T-helper 2 cell (primary cell): Measurements from ENCODE around the gene AQP2.

Source experiments
- DNase-seq, 5 experiments: peaks; one replicate each; pipeline versions ENCODE4 v3.0.0 to v3.0.0-alpha.2; 2012 to 2022

Gene AQP2

GRCh38 chr12:49920241-49920914, 30.2 kb upstream of the AQP2 start:
- DNase-seq, result no peak

DNA sequence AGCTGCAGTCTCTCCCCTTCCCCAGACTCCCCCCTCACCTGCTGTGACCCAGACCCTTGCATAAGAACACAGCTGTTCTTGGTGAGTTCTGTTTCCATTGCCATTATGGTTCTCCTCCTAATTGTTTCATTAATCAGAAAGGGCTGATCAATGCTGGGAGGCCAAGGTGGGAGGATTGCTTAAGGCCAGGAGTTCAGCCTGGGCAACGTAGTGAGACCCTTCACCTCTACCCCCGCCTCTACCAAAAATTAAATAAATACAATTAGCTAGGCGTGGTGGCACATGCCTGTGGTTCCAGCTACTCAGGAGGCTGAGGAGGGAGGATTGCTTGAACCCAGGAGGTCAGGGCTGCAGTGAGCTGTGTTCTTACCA, 29.6 kb upstream of the AQP2 start:
- DNase-seq, result no peak

DNA sequence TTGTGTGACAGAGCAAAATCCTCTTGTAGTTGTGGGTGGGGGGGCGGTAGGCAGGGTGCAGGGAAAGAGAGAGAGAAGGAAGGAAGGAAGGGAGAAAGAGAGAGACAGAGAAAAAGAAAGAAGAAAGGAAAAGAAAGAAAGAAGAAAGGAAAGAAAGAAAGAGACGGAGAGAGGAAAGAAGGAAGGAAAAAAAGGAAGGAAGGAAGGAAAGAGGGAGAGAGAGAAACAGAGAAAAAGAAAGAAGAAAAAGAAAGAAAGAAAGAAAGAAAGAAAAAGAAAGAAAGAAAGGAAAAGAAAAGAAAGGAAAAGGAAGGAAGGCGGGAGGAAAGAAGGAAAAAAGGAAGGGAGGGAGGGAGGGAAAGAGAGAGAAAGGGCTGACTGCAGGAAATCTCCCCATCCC, 29.2 kb upstream of the AQP2 start:
- DNase-seq, result no peak

- DNase-seq, result no peak
These were observed 28.6 kb upstream of the AQP2 start for GRCh38 chr12:49921936-49922335.

DNA sequence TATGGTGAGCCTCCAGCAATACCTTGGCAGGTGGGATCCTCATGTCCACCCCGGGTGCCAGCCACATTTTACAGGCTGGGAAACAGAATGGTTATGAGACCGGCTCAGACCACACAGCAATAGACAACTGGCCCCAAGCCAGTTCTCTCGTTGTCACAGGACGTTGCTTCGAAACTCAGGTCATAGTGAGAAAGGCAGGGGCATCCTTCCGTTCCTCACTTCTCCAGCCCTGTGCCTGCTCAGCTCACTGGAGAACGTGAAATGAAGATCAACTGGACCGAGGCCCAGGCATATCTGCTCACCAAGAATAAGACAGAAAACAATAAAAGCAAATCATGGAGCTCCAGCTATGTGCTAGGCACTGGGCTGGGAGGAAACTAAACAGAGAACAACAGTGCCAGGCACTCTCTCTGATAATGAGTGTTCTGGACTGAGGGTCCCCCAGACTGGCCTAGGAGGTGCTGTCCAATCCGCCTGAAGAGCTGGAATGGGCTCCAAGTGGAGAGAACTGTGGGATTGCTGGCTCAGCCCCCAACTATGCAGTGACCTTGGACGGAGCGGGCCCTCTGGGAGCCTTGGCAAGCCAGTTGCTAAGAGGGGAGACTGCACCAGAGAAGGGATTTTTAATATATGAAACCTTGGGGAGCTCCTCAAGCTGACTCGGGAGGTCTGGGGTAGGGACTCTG, 28.0 kb upstream of the AQP2 start:
- no peak for DNase-seq

DNA sequence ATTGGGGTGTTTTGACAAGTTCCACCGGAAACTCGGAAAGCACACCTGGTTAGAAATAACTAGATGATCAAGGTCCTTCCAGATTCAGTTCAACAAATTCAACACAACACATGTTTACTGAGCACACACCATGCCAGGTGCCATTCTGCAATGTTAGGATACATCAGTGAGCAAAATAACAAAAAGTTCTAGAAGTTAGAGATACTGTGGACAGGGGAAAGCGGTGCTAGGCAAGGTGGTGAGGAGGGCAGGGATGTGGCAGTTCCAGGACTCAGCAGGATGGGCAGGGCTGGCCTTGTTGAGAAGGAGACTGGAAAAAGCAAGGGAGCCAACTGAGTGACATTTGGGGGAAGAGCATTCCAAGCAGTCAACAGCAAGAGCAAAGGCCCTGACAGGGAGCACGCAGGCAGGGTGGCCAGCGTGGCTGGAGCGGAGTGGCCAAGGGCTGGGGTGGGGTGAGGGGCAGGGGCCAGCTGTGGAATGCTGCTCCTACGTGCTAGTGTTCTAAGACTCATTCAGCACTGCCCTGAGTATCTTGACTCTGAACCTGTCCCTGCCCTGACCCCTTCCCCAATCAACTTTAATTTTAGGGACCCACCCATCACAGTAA, 27.4 kb upstream of the AQP2 start:
- no peak for DNase-seq

GRCh38 chr12:49923880-49924556, 26.5 kb upstream of the AQP2 start:
- DNase-seq, result no peak

DNA sequence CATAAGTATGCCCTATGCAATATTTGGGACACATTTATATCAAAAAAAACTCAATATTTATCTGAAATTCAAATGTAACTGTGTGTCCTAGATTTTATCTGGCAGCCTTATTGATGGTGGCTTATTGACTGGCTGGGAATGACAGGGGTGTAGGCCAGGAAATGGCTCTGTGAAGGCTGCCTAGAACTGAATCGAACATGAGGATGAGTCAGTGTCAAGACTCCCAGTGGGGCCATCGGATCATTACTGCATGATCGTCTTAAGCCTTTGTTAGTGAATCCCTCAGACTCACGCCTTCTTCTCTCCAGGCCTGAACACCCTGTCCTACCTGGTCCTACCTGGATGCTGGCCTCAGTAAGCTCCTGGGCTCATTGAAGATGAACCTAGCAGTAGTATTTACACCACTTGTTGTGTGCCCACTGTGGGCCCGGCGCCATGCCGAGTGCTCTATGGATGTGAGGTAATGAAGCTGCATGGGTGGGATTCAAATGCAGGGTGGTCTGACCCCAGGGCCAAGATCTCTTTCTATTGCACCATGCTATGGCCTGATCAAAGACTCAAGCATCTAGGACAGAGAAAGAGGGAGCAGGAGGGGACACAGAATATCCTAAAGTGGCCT, 25.8 kb upstream of the AQP2 start:
- DNase-seq, result no peak

GRCh38 chr12:49925433-49926204, 24.9 kb upstream of the AQP2 start:
- DNase-seq, result no peak

DNA sequence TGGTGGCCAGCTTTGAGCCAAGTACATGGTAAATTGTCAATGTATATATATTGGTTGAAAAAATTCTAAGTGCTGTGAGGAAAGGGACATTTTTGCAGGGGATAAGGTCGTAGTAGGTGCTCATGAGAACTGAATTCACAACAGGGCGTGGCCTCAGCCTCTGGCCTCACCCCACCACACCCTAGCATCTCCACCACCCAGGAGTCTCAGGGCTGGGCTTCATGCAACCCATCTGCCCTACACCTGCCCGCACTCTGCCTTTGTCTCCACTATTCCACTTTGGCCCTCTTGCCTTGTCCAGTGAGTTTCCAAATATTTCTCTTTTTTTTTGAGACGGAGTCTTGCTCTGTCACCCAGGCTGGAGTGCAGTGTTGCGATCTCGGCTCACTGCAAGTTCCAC, 22.1 kb upstream of the AQP2 start:
- DNase-seq, result no peak

DNA sequence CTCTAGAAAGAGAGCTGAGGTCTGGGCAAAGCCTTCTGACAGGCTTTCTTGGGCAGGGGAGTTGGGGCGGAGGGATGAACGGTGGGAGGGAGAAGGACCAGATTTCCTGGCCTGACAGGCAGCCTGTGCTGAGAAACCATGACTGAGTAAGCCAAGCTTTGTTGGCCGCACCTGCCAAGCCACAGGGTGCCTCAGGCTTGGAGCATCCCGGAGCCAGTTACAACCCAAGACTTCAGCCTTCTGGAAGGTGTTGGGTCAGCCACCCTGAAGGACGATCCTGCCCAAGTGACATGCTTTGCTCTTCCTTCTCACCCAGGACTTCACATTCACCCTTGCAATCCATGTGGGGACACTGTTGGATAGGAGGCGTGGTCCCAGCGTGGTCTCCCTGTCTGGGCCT, 21.0 kb upstream of the AQP2 start:
- no peak for DNase-seq

DNA sequence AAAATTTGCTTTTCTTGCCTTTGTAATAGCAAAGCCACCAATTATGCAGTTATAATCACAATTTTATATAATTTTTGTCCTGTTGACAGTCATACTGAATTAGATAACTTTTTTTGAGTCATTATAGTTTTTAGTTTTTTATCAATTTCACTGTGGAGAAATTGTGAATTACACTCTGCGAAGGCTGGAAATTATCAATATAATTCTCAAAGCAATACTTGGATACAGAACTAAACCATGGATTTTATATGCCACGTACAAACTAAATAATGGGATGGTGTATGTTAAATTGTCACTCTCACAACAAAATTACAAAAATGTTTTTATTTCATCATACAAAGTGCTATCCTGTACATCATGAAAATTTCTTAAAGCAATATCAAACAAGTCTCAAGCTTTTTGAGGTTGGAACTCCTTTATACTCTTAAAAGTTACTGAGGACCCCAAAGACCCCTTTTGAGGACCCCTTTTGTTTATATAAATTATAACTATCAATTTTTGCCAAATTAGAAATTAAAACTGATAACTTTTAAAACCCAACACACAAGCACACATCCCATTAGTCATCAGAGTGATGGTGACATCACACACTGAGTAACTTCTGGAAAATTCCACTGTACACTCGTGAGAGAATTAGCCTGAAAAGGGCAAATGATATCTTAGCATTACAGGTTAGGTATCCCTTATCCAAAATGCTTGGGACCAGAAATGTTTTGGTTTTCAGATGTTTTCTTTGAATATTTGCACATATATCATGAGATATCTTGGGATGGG, 19.8 kb upstream of the AQP2 start:
- DNase-seq, result no peak

GRCh38 chr12:49932023-49932422, 18.5 kb upstream of the AQP2 start:
- no peak for DNase-seq

- no peak for DNase-seq
These were observed 17.9 kb upstream of the AQP2 start for GRCh38 chr12:49932533-49933130.

- DNase-seq, result no peak
These were observed 16.7 kb upstream of the AQP2 start for GRCh38 chr12:49933796-49934195.

DNA sequence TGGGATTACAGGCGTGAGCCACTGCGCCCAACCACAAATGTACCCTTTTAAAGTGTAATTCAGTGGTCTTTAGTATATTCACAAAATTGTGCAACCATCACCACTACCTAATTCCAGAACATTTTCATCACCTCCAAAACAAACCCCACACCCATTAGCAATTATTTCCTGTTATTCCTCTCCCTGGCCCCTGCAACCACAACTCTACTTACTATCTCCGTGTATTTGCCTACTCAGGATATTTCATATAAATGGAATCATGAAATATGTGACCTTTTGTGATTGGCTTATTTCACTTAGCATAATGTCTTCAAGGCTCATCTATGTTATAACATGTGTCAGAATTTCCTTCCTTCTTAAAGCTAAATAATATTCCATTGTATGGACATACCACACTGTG, 16.0 kb upstream of the AQP2 start:
- no peak for DNase-seq

- no peak for DNase-seq
These were observed 13.6 kb upstream of the AQP2 start for GRCh38 chr12:49936925-49937324.

DNA sequence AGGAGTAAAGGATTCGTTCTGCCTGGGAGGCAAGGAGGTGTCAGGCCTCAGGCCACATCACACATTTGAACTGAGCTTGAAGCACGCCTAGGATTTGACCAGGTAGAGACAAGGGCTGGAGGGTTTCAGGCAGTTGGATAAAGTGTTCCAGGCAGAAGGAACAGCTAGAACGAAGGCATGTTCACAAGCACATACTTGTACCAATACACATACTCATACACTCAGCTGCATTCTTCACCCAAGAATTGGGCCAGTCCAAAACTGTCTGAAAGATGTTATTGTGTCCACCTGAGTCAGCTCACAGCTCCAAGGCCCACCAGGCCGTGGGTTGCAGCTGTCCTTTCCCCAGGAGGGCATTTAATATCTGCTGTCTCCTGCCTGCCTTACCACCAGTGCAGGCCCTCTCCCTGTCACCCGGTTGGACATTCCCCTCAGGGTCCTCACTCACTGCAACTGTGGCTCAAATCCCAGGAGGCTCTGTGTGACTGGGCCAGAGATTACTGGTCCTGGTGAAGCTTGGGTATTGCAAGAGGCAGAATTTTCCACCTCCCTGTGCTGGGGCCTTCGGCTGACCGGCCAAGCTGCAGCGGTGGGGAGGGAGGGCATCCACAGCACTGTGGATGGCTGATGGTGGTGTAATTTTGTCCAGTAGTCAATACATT, 12.8 kb upstream of the AQP2 start:
- DNase-seq, result no peak

- DNase-seq, result no peak
These were observed 11.2 kb upstream of the AQP2 start for GRCh38 chr12:49939307-49939706.

GRCh38 chr12:49939707-49940106, 10.8 kb upstream of the AQP2 start:
- no peak for DNase-seq
